ENCODE results near the gene POLD2.
"Not testable (repeated sequence)": the region's sequence is repeated elsewhere in the genome, so short reads cannot be mapped to it uniquely, and the experiment has no call there.

- TF ChIP-seq CTCF, POLR2A (IDR thresholded peaks at IDR 0.05): not testable (repeated sequence)
Measured at GRCh38 chr7:44126574-44126973, 3.2 kb upstream of the POLD2 start.
